ENCODE results near the gene LZIC. TPM values are rescaled to one million over a fixed set of nuclear protein-coding genes. Genes with fewer than 3 reads are reported as not detected.

The LZIC gene
- total RNA-seq, 1 donor from 2014 or later: 38.0 TPM

DNA sequence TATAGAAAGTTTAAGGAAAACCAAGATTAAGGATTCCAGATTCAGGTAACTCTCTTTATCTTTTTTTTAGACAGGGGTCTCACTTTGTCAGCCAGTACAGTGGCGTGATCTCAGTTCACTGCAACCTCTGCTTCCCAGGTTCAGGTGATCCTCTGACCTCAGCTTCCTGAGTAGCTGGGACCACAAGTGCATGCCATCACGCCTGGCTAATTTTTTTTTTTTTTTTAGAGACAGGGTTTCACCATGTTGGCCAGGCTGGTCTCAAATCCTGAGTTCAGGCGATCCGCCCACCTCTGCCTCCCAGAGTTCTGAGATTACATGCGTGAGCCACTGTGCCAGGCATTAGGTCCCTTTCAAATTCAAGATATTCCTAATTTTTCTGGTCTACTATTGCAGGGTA, 15.9 kb downstream of the LZIC start:
- H3K4me3 Mint-ChIP-seq (ENCODE audit: unreplicated experiment): no peak overlapping the region
- H3K27me3 Mint-ChIP-seq (ENCODE audit: low read depth, unreplicated experiment): no peaks in the 10 kb centered on the region
- no peaks in the 10 kb centered on the region for H4K20me1 ChIP-seq (ENCODE audit: insufficient read depth, low read length)
- no peaks in the 10 kb centered on the region for H3K9me3 ChIP-seq (ENCODE audit: insufficient read depth, low read depth, low read length)
- H2AFZ ChIP-seq (ENCODE audit: low read depth, low read length): no peak overlapping the region
- no peak overlapping the region for H3K4me3 ChIP-seq (ENCODE audit: insufficient read depth, low read depth, low read length)
- H3K4me1 ChIP-seq (ENCODE audit: insufficient read depth, low read length): no peaks in the 10 kb centered on the region
- H3K9ac ChIP-seq (ENCODE audit: low read length): no peak overlapping the region
- H3K79me2 ChIP-seq (ENCODE audit: insufficient read depth, low read length): no peaks in the 10 kb centered on the region
- no peaks in the 10 kb centered on the region for H3K9me3 Mint-ChIP-seq (ENCODE audit: unreplicated experiment)
- H3K27ac ChIP-seq (ENCODE audit: low read depth, low read length): no peak overlapping the region
- peaks cover 29% of the 10 kb centered on the region for H3K4me1 Mint-ChIP-seq (ENCODE audit: low read depth, unreplicated experiment)
- no peaks in the 10 kb centered on the region for H3K27me3 ChIP-seq (ENCODE audit: insufficient read depth, low read length)
- H3K27ac Mint-ChIP-seq (ENCODE audit: unreplicated experiment): no peak overlapping the region
- peaks cover 2% of the 10 kb centered on the region for H3K36me3 Mint-ChIP-seq (ENCODE audit: low read depth, unreplicated experiment)
- DNase-seq (ENCODE audit: low read depth) (no peak), FAIRE-seq (no peak)
- peaks cover 4% of the 10 kb centered on the region for H3K36me3 ChIP-seq (ENCODE audit: insufficient read depth, low read length)
- no peak overlapping the region for H3K4me2 ChIP-seq (ENCODE audit: low read length)
- TF ChIP-seq, protein P1, sequence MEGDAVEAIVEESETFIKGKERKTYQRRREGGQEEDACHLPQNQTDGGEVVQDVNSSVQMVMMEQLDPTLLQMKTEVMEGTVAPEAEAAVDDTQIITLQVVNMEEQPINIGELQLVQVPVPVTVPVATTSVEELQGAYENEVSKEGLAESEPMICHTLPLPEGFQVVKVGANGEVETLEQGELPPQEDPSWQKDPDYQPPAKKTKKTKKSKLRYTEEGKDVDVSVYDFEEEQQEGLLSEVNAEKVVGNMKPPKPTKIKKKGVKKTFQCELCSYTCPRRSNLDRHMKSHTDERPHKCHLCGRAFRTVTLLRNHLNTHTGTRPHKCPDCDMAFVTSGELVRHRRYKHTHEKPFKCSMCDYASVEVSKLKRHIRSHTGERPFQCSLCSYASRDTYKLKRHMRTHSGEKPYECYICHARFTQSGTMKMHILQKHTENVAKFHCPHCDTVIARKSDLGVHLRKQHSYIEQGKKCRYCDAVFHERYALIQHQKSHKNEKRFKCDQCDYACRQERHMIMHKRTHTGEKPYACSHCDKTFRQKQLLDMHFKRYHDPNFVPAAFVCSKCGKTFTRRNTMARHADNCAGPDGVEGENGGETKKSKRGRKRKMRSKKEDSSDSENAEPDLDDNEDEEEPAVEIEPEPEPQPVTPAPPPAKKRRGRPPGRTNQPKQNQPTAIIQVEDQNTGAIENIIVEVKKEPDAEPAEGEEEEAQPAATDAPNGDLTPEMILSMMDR (IDR thresholded peaks at IDR 0.05; ENCODE audit: insufficient read depth, low read depth, low read length): no peak
- TF ChIP-seq EZH2 (IDR thresholded peaks at IDR 0.05; ENCODE audit: insufficient read depth, low read length): no peak

DNA sequence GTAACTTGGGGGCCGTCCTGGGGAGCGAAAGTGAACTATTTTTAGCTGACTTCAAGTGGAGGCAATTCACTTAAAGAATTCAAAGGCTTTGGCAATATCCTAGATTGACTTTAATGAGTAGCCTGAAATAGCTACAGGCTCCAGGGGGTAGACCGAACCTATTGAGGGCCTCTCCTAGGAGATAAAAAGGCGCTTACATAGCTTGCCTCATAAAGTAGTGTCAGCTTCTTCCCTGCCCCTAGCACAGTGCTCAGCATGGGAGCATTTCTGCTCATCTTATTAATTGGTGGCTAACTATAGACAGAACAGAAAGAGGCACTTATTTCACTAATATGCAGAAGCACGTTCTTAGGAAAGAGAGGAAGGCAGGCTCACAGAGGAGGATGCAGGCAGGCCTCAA, 20.8 kb downstream of the LZIC start:
- Histone ChIP-seq H3K4me2 (ENCODE audit: low read length) (no peak overlapping the region), H3K36me3 (ENCODE audit: insufficient read depth, low read length) (no peaks in the 10 kb centered on the region), H3K9ac (ENCODE audit: low read length) (no peak overlapping the region), H3K27ac (ENCODE audit: low read depth, low read length) (no peak overlapping the region), H3K27me3 (ENCODE audit: insufficient read depth, low read length) (no peaks in the 10 kb centered on the region), H3K9me3 (ENCODE audit: insufficient read depth, low read depth, low read length) (no peaks in the 10 kb centered on the region), H3K4me3 (ENCODE audit: insufficient read depth, low read depth, low read length) (no peak overlapping the region), H2AFZ (ENCODE audit: low read depth, low read length) (no peak overlapping the region), H4K20me1 (ENCODE audit: insufficient read depth, low read length) (no peaks in the 10 kb centered on the region), H3K79me2 (ENCODE audit: insufficient read depth, low read length) (no peaks in the 10 kb centered on the region), H3K4me1 (ENCODE audit: insufficient read depth, low read length) (no peaks in the 10 kb centered on the region)
- no peak for DNase-seq (ENCODE audit: low read depth)
- H3K36me3 Mint-ChIP-seq (ENCODE audit: low read depth, unreplicated experiment): peaks cover 2% of the 10 kb centered on the region
- H3K9me3 Mint-ChIP-seq (ENCODE audit: unreplicated experiment): no peaks in the 10 kb centered on the region
- H3K27ac Mint-ChIP-seq (ENCODE audit: unreplicated experiment): no peak overlapping the region
- no peak for TF ChIP-seq EZH2 (IDR thresholded peaks at IDR 0.05; ENCODE audit: insufficient read depth, low read length)
- TF ChIP-seq, protein P1 (IDR thresholded peaks at IDR 0.05; ENCODE audit: insufficient read depth, low read depth, low read length): no peak
- FAIRE-seq: no peak
- H3K4me1 Mint-ChIP-seq (ENCODE audit: low read depth, unreplicated experiment): peaks cover 19% of the 10 kb centered on the region
- H3K4me3 Mint-ChIP-seq (ENCODE audit: unreplicated experiment): no peak overlapping the region
- no peaks in the 10 kb centered on the region for H3K27me3 Mint-ChIP-seq (ENCODE audit: low read depth, unreplicated experiment)

DNA sequence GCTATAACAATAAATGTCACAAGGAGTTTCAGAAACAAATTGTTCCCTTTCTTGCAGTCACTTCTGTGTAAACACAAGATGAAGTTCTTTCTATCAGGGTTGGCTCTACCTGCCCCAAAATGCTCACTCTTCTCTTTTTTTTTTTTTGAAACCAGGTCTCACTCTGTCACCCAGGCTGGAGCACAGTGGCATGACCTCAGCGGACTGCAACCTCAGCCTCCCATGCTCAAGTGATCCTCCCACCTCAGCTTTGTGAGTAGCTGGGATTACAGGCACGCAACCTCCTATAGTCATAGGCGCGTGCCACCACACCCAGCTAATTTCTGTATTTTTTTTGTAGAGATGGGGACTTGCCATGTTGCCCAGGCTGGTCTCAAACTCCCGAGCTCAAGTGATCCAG, 22.6 kb downstream of the LZIC start:
- no peak for FAIRE-seq
- no peaks in the 10 kb centered on the region for H4K20me1 ChIP-seq (ENCODE audit: insufficient read depth, low read length)
- Mint-ChIP-seq H3K4me3 (ENCODE audit: unreplicated experiment) (no peak overlapping the region), H3K36me3 (ENCODE audit: low read depth, unreplicated experiment) (peaks cover 2% of the 10 kb centered on the region), H3K27me3 (ENCODE audit: low read depth, unreplicated experiment) (no peaks in the 10 kb centered on the region), H3K27ac (ENCODE audit: unreplicated experiment) (no peak overlapping the region), H3K4me1 (ENCODE audit: low read depth, unreplicated experiment) (peaks cover 11% of the 10 kb centered on the region), H3K9me3 (ENCODE audit: unreplicated experiment) (no peaks in the 10 kb centered on the region)
- H3K9ac ChIP-seq (ENCODE audit: low read length): no peak overlapping the region
- H3K4me2 ChIP-seq (ENCODE audit: low read length): no peak overlapping the region
- H3K27me3 ChIP-seq (ENCODE audit: insufficient read depth, low read length): no peaks in the 10 kb centered on the region
- no peak overlapping the region for H3K27ac ChIP-seq (ENCODE audit: low read depth, low read length)
- no peaks in the 10 kb centered on the region for H3K79me2 ChIP-seq (ENCODE audit: insufficient read depth, low read length)
- no peaks in the 10 kb centered on the region for H3K36me3 ChIP-seq (ENCODE audit: insufficient read depth, low read length)
- TF ChIP-seq, protein P1 (IDR thresholded peaks at IDR 0.05; ENCODE audit: insufficient read depth, low read depth, low read length): no peak
- no peak for TF ChIP-seq EZH2 (IDR thresholded peaks at IDR 0.05; ENCODE audit: insufficient read depth, low read length)
- H3K4me3 ChIP-seq (ENCODE audit: insufficient read depth, low read depth, low read length): no peak overlapping the region
- H3K4me1 ChIP-seq (ENCODE audit: insufficient read depth, low read length): no peaks in the 10 kb centered on the region
- no peak for DNase-seq (ENCODE audit: low read depth)
- H3K9me3 ChIP-seq (ENCODE audit: insufficient read depth, low read depth, low read length): no peaks in the 10 kb centered on the region
- H2AFZ ChIP-seq (ENCODE audit: low read depth, low read length): no peak overlapping the region
